ENCODE results near the gene KCNQ2. TPM values are rescaled to one million over a fixed set of nuclear protein-coding genes. Genes with fewer than 3 reads are reported as not detected.

Gene KCNQ2
- total and polyA plus RNA-seq, 10 of the 15 experiments (the other 5 are each of a cell fraction or from before 2014, with no cell fraction given): 0.06 to 0.49 (median 0.26) TPM; not detected in 7

DNA sequence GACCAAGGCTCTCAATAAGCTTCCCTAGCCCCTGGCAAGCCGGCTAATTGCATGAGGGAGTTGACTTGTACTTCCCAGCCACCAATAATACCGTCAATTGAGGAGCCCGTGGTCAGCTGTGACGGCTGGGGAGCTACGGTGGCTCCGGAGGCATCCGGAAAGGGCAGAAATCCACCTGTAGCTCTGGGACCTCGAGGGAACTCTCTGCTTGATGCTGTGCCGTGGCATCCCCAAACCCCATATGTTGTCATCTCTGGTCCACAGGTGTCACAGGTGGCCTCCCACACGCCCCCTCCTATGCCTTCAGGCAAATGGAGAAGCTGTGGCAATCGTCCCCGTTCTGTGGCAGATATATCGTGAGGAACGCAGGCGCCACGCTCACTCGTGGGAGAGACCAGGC, 5.5 kb upstream of the KCNQ2 start:
- Histone ChIP-seq H3K27ac (ENCODE audit: control insufficient read depth, insufficient read depth) (no peak overlapping the region), H3K9ac (ENCODE audit: control insufficient read depth, insufficient read depth, low read length) (no peak overlapping the region), H3K36me3 (ENCODE audit: control insufficient read depth in 2 of 2, insufficient read depth in 2 of 2, low read length in 1 of 2) (no peaks in the 10 kb centered on the region), H3K4me2 (ENCODE audit: control insufficient read depth, insufficient read depth) (no peak overlapping the region), H3K79me2 (ENCODE audit: control insufficient read depth, insufficient read depth, low read length) (no peaks in the 10 kb centered on the region), H4K20me1 (ENCODE audit: control insufficient read depth, insufficient read depth) (no peaks in the 10 kb centered on the region), H3K4me1 (ENCODE audit: control insufficient read depth, insufficient read depth, low read length) (no peaks in the 10 kb centered on the region), H3K9me3 (replicated peaks; ENCODE audit: control insufficient read depth, insufficient read depth, low read length) (no peaks in the 10 kb centered on the region), H3K4me3 (no peak overlapping the region), H3K27me3 (replicated peaks in 1 of 2; ENCODE audit: control insufficient read depth in 2 of 2, insufficient read depth in 2 of 2, low read length in 1 of 2) (no peaks in the 10 kb centered on the region; a peak in 2 of 4 replicates), H2AFZ (ENCODE audit: control insufficient read depth, low read depth, low read length) (no peak overlapping the region)
- RAD21 ChIA-PET (ENCODE audit: unreplicated experiment): no interaction called here
- DNase-seq (ENCODE audit: low read depth, low spot score) (no peak), ATAC-seq (no peak), FAIRE-seq (no peak)
- no peak for TF ChIP-seq EGR1 (IDR thresholded peaks at IDR 0.05; ENCODE audit: borderline replicate concordance in 1 of 2, low read depth in 2 of 2, low read length in 2 of 2)
- TF ChIP-seq RAD21 (IDR thresholded peaks at IDR 0.05; ENCODE audit: insufficient read depth, low read depth, low read length): no peak
- no peak for TF ChIP-seq SPI1 (IDR thresholded peaks at IDR 0.05; ENCODE audit: borderline replicate concordance, insufficient read depth, low read depth, low read length)
- TF ChIP-seq SRF (IDR thresholded peaks at IDR 0.05; ENCODE audit: low read depth in 2 of 2, low read length in 2 of 2): no peak
- no peak for TF ChIP-seq EP300 (IDR thresholded peaks at IDR 0.05; ENCODE audit: borderline replicate concordance in 1 of 2, control insufficient read depth in 1 of 2, low read depth in 2 of 2, low read length in 2 of 2)
- no peak for TF ChIP-seq CREB1 (IDR thresholded peaks at IDR 0.05; ENCODE audit: low read depth)
- TF ChIP-seq, protein P1, sequence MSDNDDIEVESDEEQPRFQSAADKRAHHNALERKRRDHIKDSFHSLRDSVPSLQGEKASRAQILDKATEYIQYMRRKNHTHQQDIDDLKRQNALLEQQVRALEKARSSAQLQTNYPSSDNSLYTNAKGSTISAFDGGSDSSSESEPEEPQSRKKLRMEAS (IDR thresholded peaks at IDR 0.05; ENCODE audit: low read depth, low read length): no peak
- SMC1A ChIA-PET (ENCODE audit: uncharacterized antibody, unreplicated experiment): no interaction called here
- intact Hi-C loops (cut with micrococcal nuclease; ENCODE audit: unreplicated experiment): no loop called here
- WGBS (ENCODE audit: insufficient coverage, insufficient replicate concordance, low lambda C conversion rate, missing lambda C conversion rate): 42% methylated on average over 17 of the region's 17 CpGs
- CTCF ChIA-PET: no interaction called here
- in situ Hi-C loops (cut with MboI): no loop called here
- POLR2A ChIA-PET: no interaction called here
- no TSS peak for BruUV-seq (replicated peaks)
